Lower lobe of right lung (tissue), 2 donors: Measurements from ENCODE around the gene NCKAP5. TPM values are rescaled to one million over a fixed set of nuclear protein-coding genes. Genes with fewer than 3 reads are reported as not detected.
A peak's percentile ranks its signal among the peaks of the same experiment; 100 is the strongest.

ENCODE experiments used
- ATAC-seq, 2 donors: fragments of 200-7000 bp; cut with Tn5 transposase; one replicate each; pipeline ENCODE4 v1.9.1; 2020 to 2022; ENCODE audit warnings: mild to moderate bottlenecking in 2 of 2, moderate library complexity in 2 of 2
- DNase-seq: peaks from one replicate; pipeline ENCODE4 v3.0.0-alpha.2; 2020
- H3K27ac ChIP-seq: fragments of 200-600 bp; one replicate; pipeline ENCODE4 v1.8.0; 2022
- H3K27me3 ChIP-seq: fragments of 200-600 bp; one replicate; pipeline ENCODE4 v1.8.0; 2022; ENCODE audit warnings: low read depth
- H3K36me3 ChIP-seq: fragments of 200-600 bp; one replicate; pipeline ENCODE4 v1.8.0; 2022; ENCODE audit warnings: mild to moderate bottlenecking
- H3K4me1 ChIP-seq: fragments of 200-600 bp; one replicate; pipeline ENCODE4 v1.8.0; 2022
- H3K4me3 ChIP-seq: fragments of 200-600 bp; one replicate; pipeline ENCODE4 v1.8.0; 2022; ENCODE audit warnings: mild to moderate bottlenecking
- H3K9me3 ChIP-seq: fragments of 200-600 bp; one replicate; pipeline ENCODE4 v1.8.0; 2022
- CTCF ChIP-seq: fragments of 200-600 bp; IDR thresholded peaks from one replicate; pipeline ENCODE4 v1.8.0; 2022; ENCODE audit warnings: antibody characterized with exemption, mild to moderate bottlenecking
- intact Hi-C: fragments of 100-400 bp; cut with DNase I; formaldehyde crosslinking; loops from one replicate; pipeline ENCODE4 v1.11.0; 2022
- total RNA-seq: library from RNA; stranded (reverse); fragmentation: NEBNext Ultra II Directional; extraction: Animal tissue kit (Norgen Biotek cat#: 25700); gene quantifications from one replicate; pipeline ENCODE4 v1.2.1, GENCODE V29; 2021
- donor health status: DM: no; HTN: yes; CAD: no; lungs with severe emphysema.

NCKAP5 gene
- total RNA-seq, 1 donor from 2014 or later: 34.6 TPM

- H3K36me3 ChIP-seq: no peaks in the 10 kb centered on the region
- intact Hi-C loops: no loop called here
- H3K4me3 ChIP-seq: peak overlapping the region; percentile 59
- peaks cover 5% of the 10 kb centered on the region for H3K27me3 ChIP-seq
- no peaks in the 10 kb centered on the region for H3K9me3 ChIP-seq
- peaks cover 10% of the 10 kb centered on the region for H3K4me1 ChIP-seq
- DNase-seq: no peak
- peak in 1 of 2 donors; percentile 48 for ATAC-seq
- H3K27ac ChIP-seq: peak overlapping the region; percentile 31
- TF ChIP-seq CTCF: no peak
These were observed 303.3 kb downstream of the NCKAP5 start for GRCh38 chr2:133264989-133265401.

GRCh38 chr2:133262893-133263292, 305.4 kb downstream of the NCKAP5 start:
- Histone ChIP-seq H3K36me3 (no peaks in the 10 kb centered on the region), H3K9me3 (no peaks in the 10 kb centered on the region), H3K27ac (no peak overlapping the region), H3K4me1 (peaks cover 10% of the 10 kb centered on the region), H3K4me3 (no peak overlapping the region), H3K27me3 (peaks cover 5% of the 10 kb centered on the region)
- intact Hi-C loops: no loop called here
- ATAC-seq (no peak), DNase-seq (no peak)
- TF ChIP-seq CTCF: no peak

- H3K4me3 ChIP-seq: no peak overlapping the region
- no peaks in the 10 kb centered on the region for H3K4me1 ChIP-seq
- ATAC-seq (no peak), DNase-seq (no peak)
- intact Hi-C loops: no loop called here
- no peaks in the 10 kb centered on the region for H3K36me3 ChIP-seq
- no peaks in the 10 kb centered on the region for H3K27me3 ChIP-seq
- H3K27ac ChIP-seq: no peak overlapping the region
- H3K9me3 ChIP-seq: no peaks in the 10 kb centered on the region
- no peak for TF ChIP-seq CTCF
These were observed 312.9 kb downstream of the NCKAP5 start for GRCh38 chr2:133255360-133255759.

- DNase-seq: no peak
These were observed 314.5 kb downstream of the NCKAP5 start for GRCh38 chr2:133253793-133254192.

GRCh38 chr2:133252780-133253355, 315.4 kb downstream of the NCKAP5 start:
- Histone ChIP-seq H3K4me3 (no peak overlapping the region), H3K9me3 (no peaks in the 10 kb centered on the region), H3K27ac (no peak overlapping the region), H3K36me3 (no peaks in the 10 kb centered on the region), H3K4me1 (peaks cover 15% of the 10 kb centered on the region), H3K27me3 (no peaks in the 10 kb centered on the region)
- no peak for ATAC-seq
- no peak for DNase-seq
- intact Hi-C loops: no loop called here
- no peak for TF ChIP-seq CTCF

More at GRCh38 chr2:133253793-133254192, 314.5 kb downstream of the NCKAP5 start:
- H3K9me3 ChIP-seq: no peaks in the 10 kb centered on the region
- no peak for TF ChIP-seq CTCF
- no peak for ATAC-seq
- intact Hi-C loops: no loop called here
- no peak overlapping the region for H3K27ac ChIP-seq
- no peak overlapping the region for H3K4me3 ChIP-seq
- H3K36me3 ChIP-seq: no peaks in the 10 kb centered on the region
- no peaks in the 10 kb centered on the region for H3K27me3 ChIP-seq
- peaks cover 6% of the 10 kb centered on the region for H3K4me1 ChIP-seq
